BLaER1 (cell line): ENCODE data around the gene NKD1.

Experiments used
- H3K27ac ChIP-seq: shearing (Covaris generic); formaldehyde crosslinking; 2 replicates; pipeline ENCODE4 v1.8.1; 2022
- H3K27me3 ChIP-seq: shearing (Covaris generic); formaldehyde crosslinking; 2 replicates; pipeline ENCODE4 v1.8.1; 2022
- H3K36me3 ChIP-seq: shearing (Covaris generic); formaldehyde crosslinking; 2 replicates; pipeline ENCODE4 v1.8.1; 2022
- H3K4me1 ChIP-seq: shearing (Covaris generic); formaldehyde crosslinking; 2 replicates; pipeline ENCODE4 v1.8.1; 2022
- H3K4me2 ChIP-seq: shearing (Covaris generic); formaldehyde crosslinking; 2 replicates; pipeline ENCODE4 v1.8.1; 2022
- H3K4me3 ChIP-seq: shearing (Covaris generic); formaldehyde crosslinking; 2 replicates; pipeline ENCODE4 v1.8.1; 2022
- H3K9ac ChIP-seq: shearing (Covaris generic); formaldehyde crosslinking; 2 replicates; pipeline ENCODE4 v1.8.1; 2022
- H3K9me3 ChIP-seq: shearing (Covaris generic); formaldehyde crosslinking; 2 replicates; pipeline ENCODE4 v1.8.1; 2022
- H4K20me1 ChIP-seq: shearing (Covaris generic); formaldehyde crosslinking; 2 replicates; pipeline ENCODE4 v1.8.1; 2022
- Cebpa-rat ChIP-seq: shearing (Covaris generic); IDR thresholded peaks from 2 replicates; pipeline ENCODE4 v1.8.1; 2022

NKD1 gene

DNA sequence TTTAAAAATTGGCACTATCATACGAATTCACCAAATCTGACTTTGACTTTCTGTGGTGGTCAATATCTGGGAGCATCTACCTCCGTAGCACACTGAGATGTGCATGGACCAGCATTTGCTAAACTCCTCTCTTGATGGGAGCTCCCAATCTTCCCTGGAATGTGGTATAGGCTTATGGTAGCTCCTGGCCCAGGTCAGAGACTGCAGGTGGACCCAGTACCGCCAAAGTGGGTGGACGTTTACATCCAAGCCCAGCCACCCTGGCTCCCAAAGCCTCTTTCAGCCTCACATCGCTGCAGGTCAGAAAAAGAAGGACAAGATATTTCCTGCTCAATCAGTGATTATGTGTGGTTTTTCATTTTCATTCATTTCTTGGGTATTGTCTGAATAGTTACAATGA lies 43.1 kb upstream of the NKD1 start:
- 0 out of 2 replicates have a peak, but pooled peaks cover 3% of the 10 kb centered on the region for H3K9me3 ChIP-seq
- no peaks in the 10 kb centered on the region for H3K36me3 ChIP-seq
- H3K4me3 ChIP-seq, result no peak overlapping the region
- H3K9ac ChIP-seq, result no peak overlapping the region
- H3K4me2 ChIP-seq, result no peak overlapping the region
- H3K27me3 ChIP-seq, result no peaks in the 10 kb centered on the region
- no peak overlapping the region for H3K27ac ChIP-seq
- H4K20me1 ChIP-seq, result no peaks in the 10 kb centered on the region
- no peak for TF ChIP-seq Cebpa-rat
- peaks cover 7% of the 10 kb centered on the region for H3K4me1 ChIP-seq

DNA sequence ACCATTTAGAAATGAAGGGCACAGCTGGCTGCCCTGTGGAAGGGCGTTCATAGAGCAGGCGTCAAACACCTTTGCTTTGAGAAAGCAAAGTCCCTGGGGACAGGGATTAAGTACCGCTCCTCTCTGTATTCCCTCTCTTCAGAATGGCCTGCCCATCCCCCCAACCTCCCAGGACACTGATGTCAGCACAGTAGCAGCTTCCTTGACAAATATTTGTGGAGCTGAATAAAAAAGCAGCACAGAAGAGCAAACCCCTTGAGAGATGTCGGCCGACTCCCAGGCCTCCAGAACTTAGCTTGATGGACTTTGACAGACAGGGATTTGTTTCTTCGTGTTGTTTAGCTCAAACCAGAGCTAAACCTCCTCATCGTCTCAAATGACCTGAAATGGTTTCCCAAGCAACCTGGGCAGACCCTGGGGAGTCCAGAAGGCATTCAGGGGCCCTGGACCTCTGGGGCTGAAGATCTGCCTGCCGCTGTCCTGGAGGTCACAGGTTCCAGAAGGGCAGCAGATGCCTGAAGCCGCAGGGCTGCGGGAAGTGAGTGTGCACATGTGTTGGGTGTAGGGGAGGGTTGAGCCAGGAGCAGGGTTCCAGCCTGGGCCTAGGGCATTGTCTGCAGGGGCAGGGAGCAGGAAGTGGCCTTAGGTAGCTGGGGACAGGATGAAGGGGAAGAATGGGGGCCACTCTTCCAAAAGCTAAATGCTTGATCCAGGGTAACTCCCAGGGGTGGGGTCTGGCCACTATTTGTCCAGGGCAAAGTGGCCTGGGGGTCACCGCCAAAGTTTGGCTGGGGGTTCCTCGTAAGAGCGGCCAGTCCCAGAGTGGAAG lies 42.3 kb upstream of the NKD1 start:
- Histone ChIP-seq H3K27me3 (no peaks in the 10 kb centered on the region), H3K4me3 (no peak overlapping the region), H3K4me1 (peaks cover 7% of the 10 kb centered on the region), H3K9ac (no peak overlapping the region), H4K20me1 (no peaks in the 10 kb centered on the region), H3K27ac (no peak overlapping the region), H3K4me2 (no peak overlapping the region), H3K36me3 (no peaks in the 10 kb centered on the region), H3K9me3 (0 out of 2 replicates have a peak, but pooled peaks cover 3% of the 10 kb centered on the region)
- no peak for TF ChIP-seq Cebpa-rat

DNA sequence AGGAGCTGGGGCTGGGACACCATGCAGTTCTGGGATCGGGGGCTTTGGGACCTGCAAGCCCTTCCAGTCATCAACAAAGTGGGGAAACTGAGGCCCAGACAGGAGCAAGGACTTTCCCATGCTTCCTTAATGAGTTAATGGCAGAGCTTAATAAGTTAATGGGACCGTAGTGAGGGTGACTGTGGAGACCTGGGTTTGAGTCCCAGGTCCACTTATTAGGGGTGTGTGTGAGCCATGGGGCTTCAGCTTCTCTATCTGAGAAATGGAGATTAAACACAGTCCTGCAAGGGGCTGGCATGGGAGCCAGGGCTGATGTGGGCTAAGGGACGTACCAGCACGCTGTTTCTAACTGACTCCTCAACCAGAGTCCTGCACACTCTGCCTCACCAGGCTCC lies 41.7 kb upstream of the NKD1 start:
- Histone ChIP-seq H3K9me3 (0 out of 2 replicates have a peak, but pooled peaks cover 3% of the 10 kb centered on the region), H3K27me3 (no peaks in the 10 kb centered on the region), H3K9ac (no peak overlapping the region), H3K4me3 (no peak overlapping the region), H4K20me1 (no peaks in the 10 kb centered on the region), H3K4me2 (no peak overlapping the region), H3K4me1 (peaks cover 7% of the 10 kb centered on the region), H3K27ac (no peak overlapping the region), H3K36me3 (no peaks in the 10 kb centered on the region)
- no peak for TF ChIP-seq Cebpa-rat

- 0 out of 2 replicates have a peak, but pooled peaks cover 3% of the 10 kb centered on the region for H3K9me3 ChIP-seq
Measured at GRCh38 chr16:50507397-50507796, 40.8 kb upstream of the NKD1 start.

GRCh38 chr16:50509521-50510341 lies 38.5 kb upstream of the NKD1 start:
- Histone ChIP-seq H3K4me2 (no peak overlapping the region), H3K27me3 (no peaks in the 10 kb centered on the region), H3K9me3 (0 out of 2 replicates have a peak, but pooled peaks cover 3% of the 10 kb centered on the region), H3K4me3 (no peak overlapping the region), H3K27ac (no peak overlapping the region), H3K9ac (no peak overlapping the region), H4K20me1 (no peaks in the 10 kb centered on the region), H3K4me1 (no peaks in the 10 kb centered on the region), H3K36me3 (no peaks in the 10 kb centered on the region)
- no peak for TF ChIP-seq Cebpa-rat

More at GRCh38 chr16:50507397-50507796, 40.8 kb upstream of the NKD1 start:
- no peak overlapping the region for H3K27ac ChIP-seq
- no peaks in the 10 kb centered on the region for H4K20me1 ChIP-seq
- no peak overlapping the region for H3K4me3 ChIP-seq
- no peak overlapping the region for H3K9ac ChIP-seq
- no peaks in the 10 kb centered on the region for H3K36me3 ChIP-seq
- no peak for TF ChIP-seq Cebpa-rat
- H3K27me3 ChIP-seq, result no peaks in the 10 kb centered on the region
- H3K4me2 ChIP-seq, result no peak overlapping the region
- peaks cover 3% of the 10 kb centered on the region for H3K4me1 ChIP-seq

GRCh38 chr16:50515218-50515617 lies 33.0 kb upstream of the NKD1 start:
- Histone ChIP-seq H3K9me3 (peaks cover 18% of the 10 kb centered on the region), H3K27me3 (no peaks in the 10 kb centered on the region), H3K4me3 (no peak overlapping the region), H3K27ac (no peak overlapping the region), H3K36me3 (no peaks in the 10 kb centered on the region), H3K4me1 (no peaks in the 10 kb centered on the region), H4K20me1 (no peaks in the 10 kb centered on the region), H3K9ac (no peak overlapping the region), H3K4me2 (no peak overlapping the region)
- no peak for TF ChIP-seq Cebpa-rat

DNA sequence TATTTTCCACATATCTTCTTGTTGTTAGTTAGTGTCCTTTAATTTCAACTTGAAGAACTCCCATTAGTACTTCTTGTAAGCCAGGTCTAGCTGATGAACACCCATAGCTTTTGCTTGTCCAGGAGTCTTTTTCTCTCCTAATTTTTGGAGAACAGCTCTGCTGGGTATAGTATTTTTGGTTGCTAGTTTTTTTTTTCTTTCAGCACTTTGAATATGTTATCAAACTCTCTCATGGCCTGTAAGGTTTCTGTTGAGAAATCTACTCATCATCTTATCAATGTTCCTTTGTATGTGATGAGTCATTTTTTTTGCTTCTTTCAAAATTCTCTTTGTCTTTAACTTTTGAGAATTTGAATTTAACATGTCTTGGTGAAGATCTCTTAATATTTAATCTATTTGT lies 31.8 kb upstream of the NKD1 start:
- Histone ChIP-seq H3K36me3 (no peaks in the 10 kb centered on the region), H3K9ac (no peak overlapping the region), H4K20me1 (no peaks in the 10 kb centered on the region), H3K4me1 (no peaks in the 10 kb centered on the region), H3K27ac (no peak overlapping the region), H3K9me3 (peaks cover 18% of the 10 kb centered on the region), H3K27me3 (no peaks in the 10 kb centered on the region), H3K4me3 (no peak overlapping the region), H3K4me2 (no peak overlapping the region)
- TF ChIP-seq Cebpa-rat, result no peak

GRCh38 chr16:50516890-50517289 lies 31.3 kb upstream of the NKD1 start:
- Histone ChIP-seq H3K27me3 (no peaks in the 10 kb centered on the region), H3K9ac (no peak overlapping the region), H3K9me3 (peaks cover 18% of the 10 kb centered on the region), H3K27ac (no peak overlapping the region), H3K4me3 (no peak overlapping the region), H3K4me2 (no peak overlapping the region), H3K36me3 (no peaks in the 10 kb centered on the region), H4K20me1 (no peaks in the 10 kb centered on the region), H3K4me1 (no peaks in the 10 kb centered on the region)
- no peak for TF ChIP-seq Cebpa-rat

GRCh38 chr16:50517450-50518252 lies 30.5 kb upstream of the NKD1 start:
- Histone ChIP-seq H3K27ac (no peak overlapping the region), H4K20me1 (no peaks in the 10 kb centered on the region), H3K4me3 (no peak overlapping the region), H3K27me3 (no peaks in the 10 kb centered on the region), H3K9ac (no peak overlapping the region), H3K9me3 (peaks cover 18% of the 10 kb centered on the region), H3K36me3 (no peaks in the 10 kb centered on the region), H3K4me2 (no peak overlapping the region), H3K4me1 (no peaks in the 10 kb centered on the region)
- TF ChIP-seq Cebpa-rat, result no peak
